ENCODE results near the gene NUDT8.
"Not testable (repeated sequence)": the region's sequence is repeated elsewhere in the genome, so short reads cannot be mapped to it uniquely, and the experiment has no call there.

NUDT8 gene

GRCh38 chr11:67641338-67642172, 11.8 kb upstream of the NUDT8 start:
- DNase-seq = no peak

GRCh38 chr11:67640758-67641337, 11.1 kb upstream of the NUDT8 start:
- no peak for DNase-seq

- DNase-seq = peak; percentile 46
Measured at GRCh38 chr11:67640021-67640757, 10.5 kb upstream of the NUDT8 start.

GRCh38 chr11:67639438-67639859, 9.7 kb upstream of the NUDT8 start, which contains the start of gene TBX10:
Gene TBX10 (minus strand): TSS chr11:67639763. CDS start chr11:67639472, 291 bp downstream.
- no peak for DNase-seq

- DNase-seq = no peak
Measured at GRCh38 chr11:67638535-67639437, 9.0 kb upstream of the NUDT8 start.

GRCh38 chr11:67637441-67637840, 7.7 kb upstream of the NUDT8 start:
- not testable (repeated sequence) for DNase-seq

- DNase-seq = no peak
Measured at GRCh38 chr11:67636962-67637361, 7.2 kb upstream of the NUDT8 start.

- no peak for DNase-seq
Measured at GRCh38 chr11:67635231-67635521, 5.4 kb upstream of the NUDT8 start.

- DNase-seq = no peak
Measured at GRCh38 chr11:67634366-67635230, 4.9 kb upstream of the NUDT8 start.

- DNase-seq = no peak
Measured at GRCh38 chr11:67633758-67634365, 4.1 kb upstream of the NUDT8 start.

- DNase-seq = no peak
Measured at GRCh38 chr11:67632982-67633755, 3.4 kb upstream of the NUDT8 start.

GRCh38 chr11:67632175-67632981, 2.6 kb upstream of the NUDT8 start:
- DNase-seq = no peak

GRCh38 chr11:67631853-67632174, 2.1 kb upstream of the NUDT8 start:
- DNase-seq = no peak

- DNase-seq = no peak
Measured at GRCh38 chr11:67631411-67631810, 1.7 kb upstream of the NUDT8 start.

- DNase-seq = no peak
Measured at GRCh38 chr11:67630943-67631331, 1.2 kb upstream of the NUDT8 start.

GRCh38 chr11:67630228-67630942, 648 bp upstream of the NUDT8 start:
- peak; percentile 96 for DNase-seq

- DNase-seq = no peak
Measured at GRCh38 chr11:67628710-67629385, 889 bp downstream of the NUDT8 start.
